SK-N-MC (cell line): Measurements from ENCODE around the gene CD300LD.
"Not testable (repeated sequence)": the region's sequence is repeated elsewhere in the genome, so short reads cannot be mapped to it uniquely, and the experiment has no call there.

Source experiments
- DNase-seq: peaks from one replicate; pipeline ENCODE4 v3.0.0-alpha.2; 2011; ENCODE audit warnings: low read depth, low spot score
- H3K27ac ChIP-seq: fragments of 200-600 bp; sonication (generic); 2 replicates; pipeline ENCODE4 v1.5.1; 2016; ENCODE audit warnings: mixed run types
- H3K36me3 ChIP-seq: fragments of 200-600 bp; sonication (generic); 2 replicates; pipeline ENCODE4 v1.6.1; 2017; ENCODE audit warnings: antibody characterized with exemption, low read length, mixed read lengths; ENCODE audit not compliant: insufficient read depth
- H3K4me3 ChIP-seq: fragments of 200-600 bp; sonication (generic); 2 replicates; pipeline ENCODE4 v1.5.1; 2016
- H3K9ac ChIP-seq: fragments of 200-600 bp; sonication (generic); 2 replicates; pipeline ENCODE4 v1.8.0; 2017; ENCODE audit warnings: mixed run types, mixed read lengths; ENCODE audit not compliant: insufficient read length
- H3K9me3 ChIP-seq: fragments of 200-600 bp; sonication (generic); 2 replicates; pipeline ENCODE4 v1.6.1; 2017; ENCODE audit warnings: low read depth, mild to moderate bottlenecking, antibody characterized with exemption, low read length, moderate library complexity, mixed read lengths
- EZH2 ChIP-seq: fragments of 200-600 bp; sonication (generic); IDR thresholded peaks from one replicate; pipeline ENCODE4 v1.6.1; 2017; ENCODE audit warnings: antibody characterized with exemption
- FOXP2 ChIP-seq: optimal IDR thresholded peaks from 2 replicates; pipeline ENCODE3; 2011; ENCODE audit warnings: mild to moderate bottlenecking, moderate library complexity; ENCODE audit not compliant: insufficient read depth; ENCODE audit errors: extremely low read length, control extremely low read depth
- POLR2AphosphoS5 ChIP-seq: IDR thresholded peaks from 2 replicates; pipeline ENCODE4 v1.6.1; 2012; ENCODE audit warnings: mild to moderate bottlenecking, low read depth, low read length, borderline replicate concordance

CD300LD gene

DNA sequence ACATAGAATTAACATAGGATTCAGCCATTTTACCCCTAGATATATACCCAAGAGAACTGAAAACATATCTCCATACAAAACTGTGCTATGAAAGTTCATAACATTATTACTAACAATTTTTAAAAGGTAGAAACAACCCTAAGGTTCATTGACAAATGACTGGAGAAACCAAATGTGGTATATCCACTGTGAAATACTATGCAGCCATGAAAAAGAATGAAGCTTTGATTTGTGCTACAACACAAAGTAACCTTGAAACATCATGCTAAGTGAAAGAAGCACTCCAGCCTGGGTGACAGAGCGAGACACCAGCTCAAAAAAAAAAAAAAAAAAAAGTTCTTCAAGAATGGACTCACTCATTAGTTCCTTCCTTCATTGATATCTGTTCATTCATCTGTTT, 580 bp downstream of the CD300LD start:
- no peak overlapping the region for H3K27ac ChIP-seq
- TF ChIP-seq FOXP2 = no peak
- TF ChIP-seq EZH2 = no peak
- TF ChIP-seq POLR2AphosphoS5 = no peak
- no peaks in the 10 kb centered on the region for H3K36me3 ChIP-seq
- DNase-seq = no peak
- H3K9me3 ChIP-seq = no peaks in the 10 kb centered on the region
- H3K4me3 ChIP-seq = no peak overlapping the region
- H3K9ac ChIP-seq = no peak overlapping the region

DNA sequence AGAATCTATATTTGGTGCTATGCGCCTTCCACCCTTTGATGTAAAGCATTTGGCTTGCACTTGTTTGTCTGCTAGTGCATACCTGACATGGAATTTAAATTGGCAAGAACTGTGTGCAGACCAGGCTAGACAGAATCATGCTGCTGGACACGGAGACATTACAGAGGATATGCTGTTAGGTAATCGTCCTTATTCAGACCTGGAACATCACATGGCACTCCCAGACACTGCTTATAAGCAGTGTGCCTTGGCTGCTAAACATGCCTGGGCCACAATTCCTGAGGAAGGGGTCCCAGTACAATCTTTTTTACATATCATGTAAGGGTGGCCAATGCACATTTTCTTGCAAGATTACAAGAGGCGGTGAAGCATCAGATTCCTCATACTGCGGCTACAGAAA, 6.4 kb downstream of the CD300LD start:
- no peak for DNase-seq
- Histone ChIP-seq H3K27ac (no peak overlapping the region), H3K36me3 (no peaks in the 10 kb centered on the region), H3K9me3 (no peaks in the 10 kb centered on the region), H3K4me3 (no peak overlapping the region), H3K9ac (no peak overlapping the region)
- TF ChIP-seq EZH2 = no peak
- TF ChIP-seq POLR2AphosphoS5 = no peak
- TF ChIP-seq FOXP2 = no peak

DNA sequence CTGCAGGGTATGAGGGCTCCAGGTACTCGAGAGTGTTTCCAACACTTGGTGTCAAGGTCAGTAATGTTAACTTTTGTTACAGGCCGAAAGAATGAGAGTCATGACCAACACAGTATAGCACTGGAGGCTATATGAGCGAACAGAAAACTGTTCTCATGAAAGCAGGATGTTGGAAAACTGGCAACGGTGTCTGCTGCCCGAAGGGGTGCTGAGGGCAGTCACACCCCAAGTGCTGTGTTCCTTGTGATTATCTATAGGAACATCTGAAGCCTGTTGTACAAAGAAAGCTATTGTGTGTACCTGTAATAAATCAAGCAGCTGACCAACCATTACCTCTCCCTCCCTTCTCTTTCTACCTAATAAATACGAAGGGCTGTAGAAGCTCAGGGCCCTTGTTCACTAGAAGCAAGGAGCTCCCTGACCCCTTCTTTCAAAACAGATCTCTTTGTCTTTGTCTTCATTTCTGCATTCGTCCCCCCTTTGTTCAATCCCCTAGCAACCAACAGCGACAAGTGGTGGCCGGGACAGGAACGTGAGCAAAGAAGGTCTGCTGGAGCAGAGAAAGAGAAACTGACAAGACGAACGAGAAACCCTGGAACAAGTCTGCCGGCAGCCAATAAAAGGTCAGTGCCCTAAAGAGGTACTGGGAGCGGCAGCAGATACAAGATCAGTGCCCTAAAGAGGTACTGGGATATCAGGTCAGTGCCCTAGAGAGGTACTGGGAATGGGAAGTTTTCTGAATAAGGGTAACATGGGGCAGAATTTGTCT, 7.6 kb downstream of the CD300LD start:
- H3K27ac ChIP-seq = no peak overlapping the region
- no peaks in the 10 kb centered on the region for H3K36me3 ChIP-seq
- no peak for DNase-seq
- H3K9ac ChIP-seq = no peak overlapping the region
- H3K9me3 ChIP-seq = no peaks in the 10 kb centered on the region
- TF ChIP-seq EZH2 = no peak
- no peak for TF ChIP-seq FOXP2
- no peak for TF ChIP-seq POLR2AphosphoS5
- no peak overlapping the region for H3K4me3 ChIP-seq

GRCh38 chr17:74582633-74583032, 9.4 kb downstream of the CD300LD start:
- TF ChIP-seq EZH2 = no peak
- TF ChIP-seq FOXP2 = no peak
- no peak for TF ChIP-seq POLR2AphosphoS5
- Histone ChIP-seq H3K27ac (no peak overlapping the region), H3K9me3 (no peaks in the 10 kb centered on the region), H3K4me3 (no peak overlapping the region), H3K36me3 (no peaks in the 10 kb centered on the region), H3K9ac (no peak overlapping the region)
- no peak for DNase-seq

- no peaks in the 10 kb centered on the region for H3K36me3 ChIP-seq
- H3K9ac ChIP-seq = no peak overlapping the region
- TF ChIP-seq EZH2 = no peak
- no peak overlapping the region for H3K4me3 ChIP-seq
- no peak for DNase-seq
- no peaks in the 10 kb centered on the region for H3K9me3 ChIP-seq
- H3K27ac ChIP-seq = no peak overlapping the region
Observed at GRCh38 chr17:74579900-74580299, 12.2 kb downstream of the CD300LD start.

- no peak for TF ChIP-seq FOXP2
- TF ChIP-seq EZH2 = no peak
- no peak for TF ChIP-seq POLR2AphosphoS5
Observed at GRCh38 chr17:74578979-74579378, 13.1 kb downstream of the CD300LD start.

GRCh38 chr17:74574489-74575142, 17.5 kb downstream of the CD300LD start:
- H3K9ac ChIP-seq = no peak overlapping the region
- TF ChIP-seq EZH2 (no peak), FOXP2 (no peak), POLR2AphosphoS5 (no peak)
- H3K9me3 ChIP-seq = no peaks in the 10 kb centered on the region
- H3K36me3 ChIP-seq = no peaks in the 10 kb centered on the region
- H3K27ac ChIP-seq = no peak overlapping the region
- H3K4me3 ChIP-seq = no peak overlapping the region
- no peak for DNase-seq

More at GRCh38 chr17:74578979-74579378, 13.1 kb downstream of the CD300LD start:
- Histone ChIP-seq H3K9ac (no peak overlapping the region), H3K4me3 (no peak overlapping the region), H3K27ac (no peak overlapping the region), H3K36me3 (no peaks in the 10 kb centered on the region), H3K9me3 (no peaks in the 10 kb centered on the region)
- no peak for DNase-seq

DNA sequence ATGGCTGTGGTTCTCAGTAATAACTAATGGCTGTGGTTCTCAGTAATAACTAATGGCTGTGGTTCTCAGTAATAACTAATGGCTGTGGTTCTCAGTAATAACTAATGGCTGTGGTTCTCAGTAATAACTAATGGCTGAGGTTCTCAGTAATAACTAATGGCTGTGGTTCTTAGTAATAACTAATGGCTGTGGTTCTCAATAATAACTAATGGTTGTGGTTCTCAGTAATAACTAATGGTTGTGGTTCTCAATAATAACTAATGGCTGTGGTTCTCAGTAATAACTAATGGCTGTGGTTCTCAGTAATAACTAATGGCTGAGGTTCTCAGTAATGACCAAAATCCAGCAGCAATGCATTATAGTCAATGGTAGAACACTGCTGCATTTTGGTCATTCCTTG, 18.4 kb downstream of the CD300LD start:
- not testable (repeated sequence) for H3K9ac ChIP-seq, H3K9me3 ChIP-seq, H3K36me3 ChIP-seq, H3K27ac ChIP-seq, H3K4me3 ChIP-seq, DNase-seq

DNA sequence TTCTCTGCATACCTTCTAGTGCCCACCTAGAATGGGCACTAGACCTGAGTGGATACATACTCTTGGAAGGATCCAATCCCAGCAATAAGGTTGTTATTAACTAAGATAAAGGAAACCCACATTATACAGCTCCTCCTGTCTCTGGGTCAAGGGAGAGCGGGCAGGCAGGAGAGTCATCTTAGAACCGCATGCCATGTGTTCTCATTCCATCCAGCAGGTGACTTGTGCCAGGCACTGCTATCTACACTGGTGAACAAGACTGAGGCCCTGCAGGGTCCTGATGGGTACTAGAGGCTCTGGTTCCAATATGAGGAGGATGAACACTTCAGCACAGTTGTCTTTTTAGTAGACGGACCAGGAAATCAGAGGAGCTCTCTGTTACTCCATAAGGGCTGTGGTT, 18.9 kb downstream of the CD300LD start:
- Histone ChIP-seq H3K4me3 (no peak overlapping the region), H3K9me3 (no peaks in the 10 kb centered on the region), H3K36me3 (no peaks in the 10 kb centered on the region), H3K27ac (no peak overlapping the region), H3K9ac (no peak overlapping the region)
- DNase-seq = no peak
- TF ChIP-seq FOXP2 (no peak), EZH2 (no peak), POLR2AphosphoS5 (no peak)
